ENCODE measurements around the gene INO80B.

INO80B gene

GRCh38 chr2:74502147-74502719, 47.3 kb downstream of the INO80B start:
- DNase-seq (ENCODE audit: low read depth): no peak

DNA sequence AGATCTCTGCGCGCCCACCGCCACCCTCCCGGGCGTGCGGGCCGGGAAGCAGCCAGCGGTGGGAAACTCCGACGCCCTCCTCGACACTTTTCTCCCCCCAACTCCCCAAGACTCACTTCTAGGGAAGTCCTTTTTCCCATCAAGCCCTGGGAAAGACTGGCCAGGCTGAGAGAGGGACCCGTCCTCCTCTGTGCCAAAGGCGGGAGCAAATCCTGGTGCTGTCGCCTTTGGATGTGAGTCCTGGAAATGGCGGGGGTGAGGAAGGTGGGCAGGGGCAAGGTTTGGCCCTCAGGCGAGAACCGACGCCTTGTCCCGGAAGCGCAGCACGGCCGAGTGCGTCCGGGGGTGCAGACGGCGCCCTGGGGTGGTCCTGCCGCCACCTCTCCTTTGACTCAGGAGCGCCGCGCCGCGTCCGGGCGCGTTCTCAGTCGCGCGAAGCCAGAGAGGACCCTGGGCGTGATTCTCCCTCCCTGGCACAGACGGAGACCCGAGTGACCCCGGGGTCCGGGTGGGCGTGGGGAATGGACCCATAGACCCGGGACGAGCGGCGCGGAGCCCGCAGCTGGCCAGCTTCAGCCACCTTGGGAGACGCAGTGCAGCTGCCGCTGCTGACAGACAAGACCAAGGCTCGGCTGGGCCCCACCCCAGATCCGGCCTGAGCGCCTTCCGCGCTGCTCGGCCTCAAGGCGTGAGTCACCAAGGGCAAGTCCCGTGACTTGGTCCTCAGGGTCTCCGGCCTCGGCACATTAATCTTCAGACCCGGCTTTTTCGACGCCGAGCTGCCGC, 48.0 kb downstream of the INO80B start:
- no peak for DNase-seq (ENCODE audit: low read depth)

GRCh38 chr2:74503506-74504475, 48.9 kb downstream of the INO80B start:
- DNase-seq (ENCODE audit: low read depth): no peak

GRCh38 chr2:74504591-74504990, 49.7 kb downstream of the INO80B start:
- no peak for DNase-seq (ENCODE audit: low read depth)

DNA sequence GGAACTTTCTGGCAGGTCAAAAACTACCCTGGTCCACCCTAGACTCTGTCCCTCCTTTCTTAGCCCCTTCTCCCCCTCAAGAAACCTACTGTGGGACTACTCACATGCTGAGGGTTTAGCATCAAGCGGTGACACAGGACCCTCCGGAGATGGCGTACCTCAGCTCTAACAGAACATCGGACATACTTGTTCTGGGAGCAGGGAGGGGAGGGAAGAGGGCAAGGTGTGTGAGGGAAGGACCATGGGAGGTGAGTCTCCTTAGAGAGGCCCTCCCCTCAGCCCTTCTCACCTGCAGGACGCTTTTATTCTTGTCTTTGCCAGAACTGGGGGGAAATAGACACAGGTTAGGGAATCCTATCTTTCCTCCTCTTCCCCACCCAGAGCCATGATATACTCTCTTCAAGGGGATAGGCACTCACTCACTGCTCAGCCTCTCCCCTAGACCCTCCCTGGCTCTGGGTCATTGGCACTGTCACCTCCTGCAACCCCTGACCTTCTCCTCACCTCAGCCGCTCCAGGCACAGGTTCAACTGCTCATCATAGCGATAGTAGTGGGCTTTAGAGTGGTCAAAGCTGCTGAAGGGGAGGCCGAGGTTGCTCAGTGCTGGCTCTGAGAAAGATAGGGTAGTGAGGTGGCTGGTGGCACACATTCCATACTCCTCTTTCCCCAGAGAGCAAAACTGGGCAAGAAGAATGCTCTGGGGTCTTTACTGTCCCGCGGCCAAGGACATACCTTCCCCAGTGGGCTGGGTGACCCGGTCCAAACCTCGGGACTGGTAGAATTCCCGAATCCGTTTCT, 50.8 kb downstream of the INO80B start:
- no peak for DNase-seq (ENCODE audit: low read depth)

- DNase-seq (ENCODE audit: low read depth): peak; percentile 95
Measured at GRCh38 chr2:74507145-74507925, 52.4 kb downstream of the INO80B start, which contains the start of gene PCGF1. TSS of gene PCGF1 (minus strand) at chr2:74507695. CDS start at chr2:74507668, 27 bp downstream.

Data from T-helper 22 cell (primary cell).